Measurements from ENCODE around the gene RIPOR3.
A peak's percentile ranks its signal among the peaks of the same experiment; 100 is the strongest.

DNA sequence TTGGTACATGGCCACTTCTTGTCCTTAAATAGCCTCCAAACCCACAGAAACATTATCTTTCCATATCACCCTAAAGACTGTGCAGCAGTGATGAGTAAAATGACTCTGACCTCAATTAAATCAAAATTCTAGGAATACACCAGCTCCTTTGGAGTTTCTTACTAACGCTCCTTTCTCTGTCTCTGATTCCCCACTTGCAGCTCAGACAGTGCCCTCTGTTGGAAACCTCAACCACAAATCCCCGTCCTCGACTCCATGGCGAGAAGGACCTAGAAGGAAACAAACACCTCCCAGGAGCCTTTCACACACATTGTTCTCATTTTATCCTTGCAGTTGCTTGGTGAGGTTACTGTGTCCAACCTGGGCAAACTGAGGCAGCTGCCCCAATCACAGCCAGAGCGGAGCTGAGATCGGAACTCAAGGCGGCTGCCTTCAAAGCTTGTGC, 22.3 kb upstream of the RIPOR3 start:
- TF ChIP-seq, protein P1, sequence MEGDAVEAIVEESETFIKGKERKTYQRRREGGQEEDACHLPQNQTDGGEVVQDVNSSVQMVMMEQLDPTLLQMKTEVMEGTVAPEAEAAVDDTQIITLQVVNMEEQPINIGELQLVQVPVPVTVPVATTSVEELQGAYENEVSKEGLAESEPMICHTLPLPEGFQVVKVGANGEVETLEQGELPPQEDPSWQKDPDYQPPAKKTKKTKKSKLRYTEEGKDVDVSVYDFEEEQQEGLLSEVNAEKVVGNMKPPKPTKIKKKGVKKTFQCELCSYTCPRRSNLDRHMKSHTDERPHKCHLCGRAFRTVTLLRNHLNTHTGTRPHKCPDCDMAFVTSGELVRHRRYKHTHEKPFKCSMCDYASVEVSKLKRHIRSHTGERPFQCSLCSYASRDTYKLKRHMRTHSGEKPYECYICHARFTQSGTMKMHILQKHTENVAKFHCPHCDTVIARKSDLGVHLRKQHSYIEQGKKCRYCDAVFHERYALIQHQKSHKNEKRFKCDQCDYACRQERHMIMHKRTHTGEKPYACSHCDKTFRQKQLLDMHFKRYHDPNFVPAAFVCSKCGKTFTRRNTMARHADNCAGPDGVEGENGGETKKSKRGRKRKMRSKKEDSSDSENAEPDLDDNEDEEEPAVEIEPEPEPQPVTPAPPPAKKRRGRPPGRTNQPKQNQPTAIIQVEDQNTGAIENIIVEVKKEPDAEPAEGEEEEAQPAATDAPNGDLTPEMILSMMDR (IDR thresholded peaks at IDR 0.05; ENCODE audit: low read depth, low read length) = peak; percentile 31
- no peak for TF ChIP-seq EZH2phosphoT487 (IDR thresholded peaks at IDR 0.05; ENCODE audit: low read depth)

Measured in OCI-LY3 (cell line).